Effector memory CD4-positive, alpha-beta T cell (primary cell): Measurements from ENCODE around the gene TEX54.
"Not testable (repeated sequence)": the region's sequence is repeated elsewhere in the genome, so short reads cannot be mapped to it uniquely, and the experiment has no call there.

Experiments used
- DNase-seq, 3 donors: peaks; one replicate each; pipeline ENCODE4 v3.0.0-alpha.2; 2020
- H3K27ac ChIP-seq: 2 replicates; pipeline ENCODE4 v1.7.0; 2013; ENCODE audit warnings: mild to moderate bottlenecking, low read length, moderate library complexity; ENCODE audit not compliant: insufficient read depth, poor library complexity, severe bottlenecking
- H3K27me3 ChIP-seq: replicated peaks from 2 replicates; pipeline ENCODE4 v1.7.0; 2013; ENCODE audit warnings: mild to moderate bottlenecking, low read length; ENCODE audit not compliant: insufficient read depth, control insufficient read depth, poor library complexity, severe bottlenecking
- H3K36me3 ChIP-seq: 2 replicates; pipeline ENCODE4 v1.7.0; 2013; ENCODE audit warnings: mild to moderate bottlenecking, low read length, moderate library complexity; ENCODE audit not compliant: control insufficient read depth, insufficient read depth
- H3K4me1 ChIP-seq: 2 replicates; pipeline ENCODE4 v1.7.0; 2013; ENCODE audit warnings: low read length, mild to moderate bottlenecking; ENCODE audit not compliant: control insufficient read depth, insufficient read depth, poor library complexity, severe bottlenecking
- H3K4me3 ChIP-seq: 2 replicates; pipeline ENCODE4 v1.7.0; 2013; ENCODE audit warnings: low read length, low read depth, mild to moderate bottlenecking; ENCODE audit not compliant: insufficient read depth, poor library complexity, severe bottlenecking
- H3K9me3 ChIP-seq: 2 replicates; pipeline ENCODE4 v1.7.0; 2013; ENCODE audit warnings: mild to moderate bottlenecking, low read length, moderate library complexity; ENCODE audit not compliant: control insufficient read depth

Gene TEX54

DNA sequence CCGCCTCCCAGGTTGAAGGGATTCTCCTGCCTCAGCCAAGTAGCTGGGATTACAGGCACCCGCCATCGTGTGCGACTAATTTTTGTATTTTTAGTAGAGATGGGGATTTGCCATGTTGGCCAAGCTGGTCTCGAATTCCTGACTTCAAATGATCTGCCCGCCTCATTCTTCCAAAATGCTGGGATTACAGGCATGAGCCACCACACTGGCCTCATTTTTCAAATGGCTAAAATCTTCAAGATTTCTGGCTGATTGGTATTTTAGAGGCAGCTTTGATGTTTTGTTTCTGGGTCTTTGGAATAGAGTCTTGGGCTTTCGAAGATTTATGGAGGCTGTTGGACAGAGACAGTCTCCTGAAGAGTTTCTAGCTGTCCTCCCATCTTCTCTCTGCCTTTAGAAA is 42.2 kb upstream of the TEX54 start:
- H3K4me3 ChIP-seq: no peak overlapping the region
- H3K4me1 ChIP-seq: peaks cover 2% of the 10 kb centered on the region
- no peaks in the 10 kb centered on the region for H3K27me3 ChIP-seq
- H3K9me3 ChIP-seq: no peaks in the 10 kb centered on the region
- no peak overlapping the region for H3K27ac ChIP-seq
- no peak for DNase-seq
- H3K36me3 ChIP-seq: no peaks in the 10 kb centered on the region

DNA sequence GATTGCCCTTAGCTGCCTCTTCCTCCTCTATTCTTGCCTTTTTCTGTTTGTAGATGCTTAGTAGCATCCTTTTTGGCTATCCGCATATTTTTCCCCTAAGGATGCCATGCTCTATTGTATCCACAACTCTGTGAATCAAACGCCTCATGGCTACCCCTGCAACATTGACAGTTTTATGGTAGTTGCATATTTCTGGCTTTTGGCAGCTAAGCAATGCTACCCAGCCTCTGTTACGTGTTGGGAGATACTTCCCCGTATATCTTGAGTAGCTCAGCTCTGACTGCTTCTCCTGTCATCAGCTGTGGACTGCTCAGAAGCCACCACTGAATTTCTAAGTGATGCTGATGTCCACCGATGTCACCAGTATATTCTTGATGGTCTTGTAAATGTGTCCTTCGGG is 33.0 kb upstream of the TEX54 start:
- Histone ChIP-seq H3K4me3 (no peak overlapping the region), H3K9me3 (no peaks in the 10 kb centered on the region), H3K36me3 (no peaks in the 10 kb centered on the region), H3K27me3 (no peaks in the 10 kb centered on the region), H3K4me1 (no peaks in the 10 kb centered on the region), H3K27ac (no peak overlapping the region)
- DNase-seq: no peak

DNA sequence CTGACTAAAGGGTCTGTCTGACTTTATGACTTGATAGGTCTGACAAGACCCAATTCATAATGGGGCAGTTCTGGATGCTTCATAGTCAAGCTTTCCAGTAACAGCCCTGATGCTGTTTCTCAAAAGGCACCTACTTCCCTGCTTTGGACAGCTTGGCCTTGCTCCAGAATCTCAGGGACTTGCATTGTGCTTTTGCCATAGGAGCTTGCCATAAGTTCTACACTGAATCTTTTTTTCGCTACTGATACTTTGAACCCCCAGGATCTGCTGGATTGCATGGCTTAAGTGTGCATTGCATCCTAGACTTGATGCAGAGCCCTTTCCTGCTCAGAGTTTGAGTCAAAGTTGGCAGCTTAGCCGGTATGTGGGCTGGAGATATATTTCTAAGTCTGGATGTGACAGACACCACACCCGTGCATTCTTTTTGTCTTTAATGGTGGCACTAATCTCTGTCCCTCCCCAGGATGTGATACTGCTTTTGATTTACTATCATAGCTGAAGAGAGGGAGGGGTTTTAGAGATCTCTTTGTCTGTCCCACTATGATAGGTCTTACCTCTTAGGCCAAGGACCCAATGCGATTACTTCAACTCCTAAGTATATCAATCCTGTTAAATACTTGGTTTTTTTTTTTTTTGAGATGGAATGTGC is 31.2 kb upstream of the TEX54 start:
- Histone ChIP-seq H3K4me1 (no peaks in the 10 kb centered on the region), H3K27me3 (no peaks in the 10 kb centered on the region), H3K9me3 (no peaks in the 10 kb centered on the region), H3K36me3 (no peaks in the 10 kb centered on the region), H3K27ac (no peak overlapping the region), H3K4me3 (no peak overlapping the region)
- no peak for DNase-seq

DNA sequence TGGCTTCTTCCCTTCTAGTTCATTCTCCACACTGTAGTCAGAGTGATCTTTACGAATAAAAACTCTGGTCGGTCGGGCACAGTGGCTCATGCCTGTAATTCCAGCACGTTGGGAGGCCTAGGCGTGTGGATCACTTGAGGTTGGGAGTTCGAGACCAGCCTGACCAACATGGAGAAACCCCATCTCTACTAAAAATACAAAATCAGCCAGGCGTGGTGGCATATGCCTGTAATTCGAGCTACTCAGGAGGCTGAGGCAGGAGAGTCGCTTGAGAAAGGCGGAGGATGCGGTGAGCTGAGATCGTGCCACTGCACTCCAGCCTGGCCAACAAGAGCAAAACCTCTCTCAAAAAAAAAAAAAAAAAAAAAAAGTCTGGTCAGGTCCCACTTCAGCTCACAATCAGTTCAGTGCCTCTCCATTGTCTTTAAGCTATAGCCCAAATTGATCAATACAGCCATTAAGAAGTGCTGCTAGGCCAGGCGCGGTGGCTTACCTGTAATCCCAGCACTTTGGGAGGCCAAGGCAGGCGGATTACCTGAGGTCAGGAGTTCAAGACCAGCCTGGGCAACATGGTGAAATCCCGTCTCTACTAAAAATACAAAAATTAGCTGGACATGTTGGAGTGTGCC is 29.0 kb upstream of the TEX54 start:
- H3K27ac ChIP-seq, H3K36me3 ChIP-seq, H3K4me1 ChIP-seq, H3K27me3 ChIP-seq, H3K4me3 ChIP-seq, H3K9me3 ChIP-seq, DNase-seq: not testable (repeated sequence)

DNA sequence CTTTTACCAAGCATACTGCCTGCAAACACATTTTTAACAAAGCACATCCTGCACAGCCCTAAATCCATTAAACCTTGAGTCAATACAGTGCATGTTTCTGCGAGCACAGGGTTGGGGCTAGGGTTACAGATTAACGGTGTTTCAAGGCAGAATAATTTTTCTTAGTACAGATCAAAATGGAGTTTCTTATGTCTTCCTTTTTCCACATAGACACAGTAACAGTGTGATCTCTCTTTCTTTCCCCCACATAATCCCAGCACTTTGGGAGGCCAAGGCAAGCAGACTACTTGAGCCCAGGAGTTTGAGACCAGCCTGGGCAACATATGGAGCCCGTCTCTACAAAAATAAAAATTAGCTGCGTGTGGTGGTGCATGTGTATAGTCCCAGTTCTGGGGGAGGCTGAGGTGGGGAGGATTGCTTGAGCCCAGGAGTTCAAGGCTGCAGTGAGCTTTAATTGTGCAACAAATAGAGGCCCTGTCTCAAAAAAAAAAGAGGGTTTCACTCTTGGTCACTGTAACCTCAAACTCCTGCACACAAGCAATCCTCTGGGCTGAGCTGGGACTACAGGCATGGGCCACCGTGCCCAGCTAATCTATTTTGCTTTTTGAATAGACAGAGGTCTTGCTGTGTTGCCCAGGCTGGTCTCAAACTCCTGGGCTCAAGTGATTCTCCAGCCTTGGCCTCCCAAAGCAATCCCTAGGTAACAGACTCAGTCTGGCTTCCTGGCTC is 28.4 kb upstream of the TEX54 start:
- no peak overlapping the region for H3K27ac ChIP-seq
- no peak for DNase-seq

DNA sequence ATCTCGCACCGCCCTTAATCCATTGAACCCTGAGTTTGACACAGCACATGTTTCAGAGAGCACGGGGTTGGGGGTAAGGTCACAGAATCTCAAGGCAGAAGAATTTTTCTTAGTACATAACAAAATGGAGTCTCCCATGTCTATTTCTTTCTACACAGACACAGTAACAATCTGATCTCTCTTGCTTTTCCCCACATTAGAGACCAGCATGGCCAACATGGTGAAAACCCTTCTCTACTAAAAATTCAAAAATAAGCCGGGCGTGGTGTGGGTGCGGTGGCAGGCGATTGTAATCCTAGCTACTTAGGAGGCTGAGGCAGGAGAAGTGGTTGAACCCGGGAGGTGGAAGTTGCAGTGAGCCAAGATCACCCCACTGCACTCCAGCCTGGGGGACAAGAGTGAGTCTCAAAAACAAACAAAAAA is 26.7 kb upstream of the TEX54 start:
- not testable (repeated sequence) for H3K27me3 ChIP-seq, H3K9me3 ChIP-seq, H3K4me3 ChIP-seq, H3K36me3 ChIP-seq, H3K27ac ChIP-seq, DNase-seq
- H3K4me1 ChIP-seq: peaks cover 12% of the 10 kb centered on the region

More for the DNA sequence above, 28.4 kb upstream of the TEX54 start:
- Histone ChIP-seq H3K27me3 (no peaks in the 10 kb centered on the region), H3K4me1 (peaks cover 8% of the 10 kb centered on the region), H3K9me3 (no peaks in the 10 kb centered on the region), H3K4me3 (no peak overlapping the region), H3K36me3 (no peaks in the 10 kb centered on the region)

DNA sequence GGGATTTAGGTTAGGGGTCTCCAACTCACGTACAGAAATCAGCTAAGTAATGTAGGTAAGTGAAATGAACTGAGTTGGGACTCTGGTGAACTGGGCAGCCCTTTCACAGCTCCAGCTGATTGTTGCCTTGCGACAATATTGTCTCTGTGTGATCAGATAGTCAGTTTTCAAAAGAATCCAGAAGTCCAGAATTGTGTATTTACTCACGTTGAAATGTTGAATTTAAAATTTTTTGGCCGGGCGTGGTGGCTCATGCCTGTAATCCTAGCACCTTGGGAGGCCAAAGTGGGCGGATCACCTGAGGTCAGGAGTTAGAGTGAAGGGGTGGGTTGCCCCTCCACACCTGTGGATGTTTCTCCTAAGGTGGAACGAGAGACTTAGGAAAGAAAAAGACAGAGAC is 25.6 kb upstream of the TEX54 start:
- no peak for DNase-seq
- no peaks in the 10 kb centered on the region for H3K27me3 ChIP-seq
- no peak overlapping the region for H3K4me3 ChIP-seq
- peaks cover 14% of the 10 kb centered on the region for H3K36me3 ChIP-seq
- no peak overlapping the region for H3K27ac ChIP-seq
- H3K4me1 ChIP-seq: peaks cover 23% of the 10 kb centered on the region
- no peaks in the 10 kb centered on the region for H3K9me3 ChIP-seq

DNA sequence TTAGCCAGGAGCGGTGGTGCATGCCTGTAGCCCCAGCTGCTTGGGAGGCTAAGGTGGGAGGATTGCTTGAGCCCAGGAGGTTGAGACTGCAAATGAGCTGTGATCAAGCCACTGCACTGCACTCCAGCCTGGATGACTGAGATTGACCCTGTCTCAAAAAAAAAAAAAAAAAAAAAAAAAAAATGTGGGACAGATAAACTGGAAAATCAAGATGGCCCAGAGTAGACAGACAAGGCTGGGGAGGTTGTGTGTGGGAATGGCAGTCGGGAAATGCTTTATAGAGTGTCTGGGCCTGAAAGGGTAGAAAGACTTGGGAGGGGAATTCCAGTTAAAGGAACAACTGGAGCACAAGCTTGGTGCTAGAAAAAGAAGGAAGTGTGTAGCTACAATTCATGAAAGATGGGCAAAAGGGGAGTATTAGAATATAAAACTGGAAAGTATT is 24.9 kb upstream of the TEX54 start:
- H3K36me3 ChIP-seq: peaks cover 20% of the 10 kb centered on the region
- H3K27ac ChIP-seq: no peak overlapping the region
- H3K27me3 ChIP-seq: no peaks in the 10 kb centered on the region
- H3K4me3 ChIP-seq: no peak overlapping the region
- no peak for DNase-seq
- H3K4me1 ChIP-seq: peaks cover 30% of the 10 kb centered on the region
- H3K9me3 ChIP-seq: no peaks in the 10 kb centered on the region

DNA sequence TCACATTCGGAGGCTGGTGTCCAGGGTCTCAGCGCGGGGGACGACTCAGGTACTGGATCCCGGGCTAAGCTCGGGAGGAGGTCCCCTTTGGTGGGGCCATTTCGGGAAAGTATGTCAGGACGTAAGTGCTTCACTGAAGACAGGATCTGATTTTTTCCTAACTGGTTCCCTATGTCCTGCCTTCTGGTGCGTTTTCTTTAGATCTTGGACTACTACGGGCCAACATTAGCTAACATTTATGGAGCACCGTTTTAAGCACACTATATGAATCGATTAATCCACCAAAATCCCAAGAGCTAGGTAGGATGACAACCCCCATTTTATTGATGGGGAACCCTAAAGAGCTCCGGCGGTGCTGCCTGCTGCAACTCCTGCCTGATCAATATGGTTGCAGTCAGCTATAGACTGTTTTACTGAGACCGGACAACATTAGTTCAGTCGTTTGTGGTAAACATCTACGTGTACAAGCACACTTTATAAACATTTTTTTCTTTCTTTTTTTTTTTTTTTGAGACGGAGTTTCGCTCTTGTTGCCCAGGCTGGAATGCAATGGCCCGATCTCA is 23.8 kb upstream of the TEX54 start:
- H3K36me3 ChIP-seq: peaks cover 32% of the 10 kb centered on the region
- peaks cover 30% of the 10 kb centered on the region for H3K4me1 ChIP-seq

More for the DNA sequence above, 23.8 kb upstream of the TEX54 start:
- no peaks in the 10 kb centered on the region for H3K9me3 ChIP-seq
- no peaks in the 10 kb centered on the region for H3K27me3 ChIP-seq
- H3K4me3 ChIP-seq: peak overlapping the region; percentile 74
- no peak for DNase-seq
- H3K27ac ChIP-seq: peak overlapping the region; percentile 75
